Endothelial cell of umbilical vein (primary cell): ENCODE measurements around the gene PRPS1L1. TPM values are rescaled to one million over a fixed set of nuclear protein-coding genes. Genes with fewer than 3 reads are reported as not detected.

Source experiments
- BruUV-seq: library from RNA; stranded (reverse); fragments of 400-500 nt; replicated peaks from 2 replicates; lab custom pipeline; 2021; lab: Mats Ljungman, UMichigan
- CTCF ChIA-PET: fragments of 300-600, 350-600 bp; sonication (Branson Sonifier 250); formaldehyde crosslinking; loops from one replicate; lab custom pipeline; 2021; ENCODE audit warnings: antibody characterized with exemption, inconsistent platforms; lab: Charles Lee
- POLR2A ChIA-PET: fragments of 300-600, 350-600 bp; sonication (Branson Sonifier 250); formaldehyde crosslinking; loops from one replicate; lab custom pipeline; 2021; ENCODE audit warnings: antibody characterized with exemption, inconsistent platforms; lab: Charles Lee
- DNase-seq: peaks from one replicate; pipeline ENCODE4 v3.0.0-alpha.2; 2011; ENCODE audit warnings: low read depth, low spot score
- FAIRE-seq: peaks from 2 replicates; lab custom pipeline; 2011; peaks lifted over from hg19 to GRCh38; lab: Jason Lieb, UNC
- H2AFZ ChIP-seq: 2 replicates; pipeline ENCODE4 v1.6.0; 2012; ENCODE audit warnings: low read depth, low read length, control low read depth, inconsistent platforms
- H3K27ac ChIP-seq: 2 replicates; pipeline ENCODE4 v1.5.1; 2011; ENCODE audit warnings: low read depth, mild to moderate bottlenecking, control low read depth, low read length, moderate library complexity; ENCODE audit not compliant: insufficient read depth
- H3K27me3 ChIP-seq, 2 experiments: 2 replicates each; pipeline versions ENCODE4 v1.6.0 to v1.6.1; 2011; ENCODE audit warnings: low read length in 2 of 2, mixed read lengths in 1 of 2; ENCODE audit not compliant: control insufficient read depth in 2 of 2, insufficient read depth in 2 of 2
- H3K36me3 ChIP-seq, 2 experiments: 2 replicates in 1 of 2; 3 replicates in 1 of 2; pipeline ENCODE4 v1.5.1; 2011; ENCODE audit warnings: low read length in 2 of 2, mild to moderate bottlenecking in 1 of 2, moderate library complexity in 1 of 2; ENCODE audit not compliant: control insufficient read depth in 2 of 2, insufficient read depth in 2 of 2; ENCODE audit errors: extremely low read depth in 1 of 2
- H3K4me1 ChIP-seq: 3 replicates; pipeline ENCODE4 v1.5.1; 2011; ENCODE audit warnings: mild to moderate bottlenecking, low read length; ENCODE audit not compliant: control insufficient read depth, insufficient read depth; ENCODE audit errors: extremely low read depth
- H3K4me2 ChIP-seq: 2 replicates; pipeline ENCODE4 v1.6.1; 2011; ENCODE audit warnings: low read length, control low read depth, mixed read lengths; ENCODE audit not compliant: insufficient read depth
- H3K4me3 ChIP-seq, 3 experiments: fragments of 200-600 bp in 1 of 3; sonication (generic), shearing (Covaris generic) in 1 of 3; replicated peaks in 1 of 3; 2 replicates each; pipeline ENCODE4 v1.5.1; 2011 to 2016; ENCODE audit warnings: control low read depth in 3 of 3, low read length in 3 of 3, mild to moderate bottlenecking in 2 of 3, inconsistent platforms in 1 of 3, low read depth in 1 of 3, moderate library complexity in 1 of 3; ENCODE audit not compliant: insufficient read depth in 1 of 3
- H3K79me2 ChIP-seq: 2 replicates; pipeline ENCODE4 v1.6.0; 2012; ENCODE audit warnings: low read length, inconsistent platforms; ENCODE audit not compliant: control insufficient read depth, insufficient read depth
- H3K9ac ChIP-seq: replicated peaks from 2 replicates; pipeline ENCODE3; 2011; ENCODE audit warnings: low read length, control low read depth; ENCODE audit not compliant: insufficient read depth; ENCODE audit errors: extremely low read depth
- H3K9me1 ChIP-seq: replicated peaks from 3 replicates; pipeline ENCODE4 v1.6.0; 2011; ENCODE audit warnings: mild to moderate bottlenecking, low read length; ENCODE audit not compliant: control insufficient read depth, insufficient read depth; ENCODE audit errors: extremely low read depth
- H3K9me3 ChIP-seq: replicated peaks from 2 replicates; pipeline ENCODE4 v1.5.1; 2012; ENCODE audit warnings: low read length, inconsistent platforms; ENCODE audit not compliant: control insufficient read depth, insufficient read depth
- H4K20me1 ChIP-seq: replicated peaks from 2 replicates; pipeline ENCODE3; 2011; ENCODE audit warnings: mild to moderate bottlenecking, low read length; ENCODE audit not compliant: control insufficient read depth, insufficient read depth; ENCODE audit errors: extremely low read depth
- EZH2 ChIP-seq: IDR thresholded peaks from 2 replicates; pipeline ENCODE4 v1.6.1; 2012; ENCODE audit warnings: borderline replicate concordance, low read depth, mild to moderate bottlenecking, moderate library complexity, low read length, inconsistent platforms; ENCODE audit not compliant: severe bottlenecking
- FOS ChIP-seq: IDR thresholded peaks from 2 replicates; pipeline ENCODE4 v1.6.1; 2011; ENCODE audit warnings: mild to moderate bottlenecking, low read length, moderate library complexity, borderline replicate concordance; ENCODE audit not compliant: insufficient read depth
- GATA2 ChIP-seq: IDR thresholded peaks from 2 replicates; pipeline ENCODE4 v1.7.0; 2011; ENCODE audit warnings: low read depth, mild to moderate bottlenecking, moderate library complexity, mixed read lengths, low read length; ENCODE audit not compliant: insufficient read length, insufficient read depth
- JUN ChIP-seq: IDR thresholded peaks from 2 replicates; pipeline ENCODE4 v1.6.1; 2011; ENCODE audit warnings: borderline replicate concordance, low read depth; ENCODE audit not compliant: insufficient read length, insufficient read depth
- MYC ChIP-seq: IDR thresholded peaks from one replicate; pipeline ENCODE4 v1.6.1; 2011; ENCODE audit warnings: mild to moderate bottlenecking, low read depth, low read length
- POLR2A ChIP-seq: IDR thresholded peaks from 2 replicates; pipeline ENCODE4 v1.6.1; 2012; ENCODE audit warnings: low read depth, mild to moderate bottlenecking, control low read depth, low read length
- POLR2AphosphoS5 ChIP-seq: IDR thresholded peaks from 2 replicates; pipeline ENCODE4 v1.6.1; 2012; ENCODE audit warnings: low read depth, mild to moderate bottlenecking, control low read depth, low read length, moderate library complexity; ENCODE audit not compliant: insufficient read depth
- dilution Hi-C: fragments of 300-500 bp; cut with MboI; formaldehyde crosslinking; loops from one replicate; pipeline ENCODE4 v1.15.0; 2019; ENCODE audit warnings: low sequenced_read_pairs; ENCODE audit not compliant: extremely low pct_ligation_motif_present
- intact Hi-C: fragments of 100-400 bp; cut with micrococcal nuclease; formaldehyde crosslinking; loops from one replicate; pipeline ENCODE4 v1.10.0; 2022
- polyA plus RNA-seq, 4 experiments: library from polyadenylated mRNA; depleted of rRNA in 3 of 4; stranded (reverse) in 3 of 4; unstranded in 1 of 4; fragments of >200 nt; gene quantifications; 2 replicates each; pipeline versions ENCODE4 v1.2.1 to v1.2.3, GENCODE V29; 2011 to 2012; ENCODE audit warnings: missing spikeins in 1 of 4
- total RNA-seq: library from RNA; stranded (reverse); gene quantifications from 2 replicates; pipeline ENCODE4 v1.2.3, GENCODE V29; 2021
- TF ChIP-seq, protein P1 (sequence below): IDR thresholded peaks from 2 replicates; pipeline ENCODE4 v1.6.1; 2011; ENCODE audit not compliant: insufficient read depth, insufficient read length
- TF ChIP-seq, protein P2 (sequence below), 2 donors: IDR thresholded peaks; 1 replicate in 1 of 2; 2 replicates in 1 of 2; pipeline ENCODE4 v1.5.1; 2011; ENCODE audit warnings: low read length in 2 of 2, mild to moderate bottlenecking in 2 of 2, moderate library complexity in 2 of 2, control low read depth in 1 of 2, inconsistent platforms in 1 of 2, low read depth in 1 of 2; ENCODE audit not compliant: insufficient read depth in 1 of 2; ENCODE audit errors: extremely low read depth in 1 of 2

Gene PRPS1L1
- total and polyA plus RNA-seq, 2 donors (not counting 3 experiments of a cell fraction or from before 2014, with no cell fraction given) = not detected

DNA sequence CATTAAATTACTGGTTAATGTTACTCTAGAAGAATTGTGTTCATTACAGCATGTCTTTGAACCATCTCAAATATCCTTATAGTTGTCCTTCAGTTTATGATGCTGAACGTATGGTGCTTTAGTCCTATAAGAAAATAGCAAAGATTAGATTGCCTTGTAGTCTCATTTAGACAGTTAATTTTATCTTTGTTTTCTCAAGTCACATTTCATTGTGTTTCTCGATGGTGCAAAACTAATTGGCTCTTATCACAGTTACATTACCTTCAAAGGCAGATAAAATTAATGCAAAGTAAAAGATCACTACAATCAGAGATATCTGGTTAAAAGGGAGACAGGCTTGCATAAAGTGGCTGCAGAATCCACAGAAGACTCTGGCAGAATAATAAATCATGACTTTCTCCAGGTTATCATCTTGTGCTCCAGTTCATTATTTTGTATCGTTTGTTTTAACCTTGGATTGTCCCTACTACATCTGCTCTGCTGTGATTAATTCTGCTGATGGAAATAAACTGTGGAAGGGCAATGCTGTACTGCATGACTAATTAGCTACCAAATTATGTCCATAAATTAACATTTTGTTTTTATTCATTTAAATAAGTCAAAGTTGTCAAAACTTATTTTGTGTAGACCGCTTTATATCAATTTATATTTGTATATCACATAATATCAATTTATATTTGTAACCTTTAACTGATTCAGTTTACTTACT is 24.2 kb downstream of the PRPS1L1 start:
- DNase-seq = no peak
- POLR2A ChIA-PET = no interaction called here

More for the DNA sequence above, 24.2 kb downstream of the PRPS1L1 start:
- Histone ChIP-seq H3K9ac (no peak overlapping the region), H2AFZ (peak overlapping the region; percentile 33), H3K27me3 (no peaks in the 10 kb centered on the region), H4K20me1 (no peaks in the 10 kb centered on the region), H3K4me1 (no peaks in the 10 kb centered on the region), H3K9me1 (no peaks in the 10 kb centered on the region), H3K79me2 (no peaks in the 10 kb centered on the region), H3K4me3 (no peak overlapping the region), H3K27ac (no peak overlapping the region), H3K4me2 (no peak overlapping the region), H3K36me3 (no peaks in the 10 kb centered on the region), H3K9me3 (no peaks in the 10 kb centered on the region)
- FAIRE-seq = peak; percentile 44
- CTCF ChIA-PET = no interaction called here
- dilution Hi-C loops (no loop called here), intact Hi-C loops (no loop called here)
- TF ChIP-seq MYC (no peak), FOS (no peak), JUN (no peak), POLR2A (no peak), EZH2 (no peak), POLR2AphosphoS5 (no peak), GATA2 (no peak)
- TF ChIP-seq, protein P1, sequence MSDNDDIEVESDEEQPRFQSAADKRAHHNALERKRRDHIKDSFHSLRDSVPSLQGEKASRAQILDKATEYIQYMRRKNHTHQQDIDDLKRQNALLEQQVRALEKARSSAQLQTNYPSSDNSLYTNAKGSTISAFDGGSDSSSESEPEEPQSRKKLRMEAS = no peak
- TF ChIP-seq, protein P2, sequence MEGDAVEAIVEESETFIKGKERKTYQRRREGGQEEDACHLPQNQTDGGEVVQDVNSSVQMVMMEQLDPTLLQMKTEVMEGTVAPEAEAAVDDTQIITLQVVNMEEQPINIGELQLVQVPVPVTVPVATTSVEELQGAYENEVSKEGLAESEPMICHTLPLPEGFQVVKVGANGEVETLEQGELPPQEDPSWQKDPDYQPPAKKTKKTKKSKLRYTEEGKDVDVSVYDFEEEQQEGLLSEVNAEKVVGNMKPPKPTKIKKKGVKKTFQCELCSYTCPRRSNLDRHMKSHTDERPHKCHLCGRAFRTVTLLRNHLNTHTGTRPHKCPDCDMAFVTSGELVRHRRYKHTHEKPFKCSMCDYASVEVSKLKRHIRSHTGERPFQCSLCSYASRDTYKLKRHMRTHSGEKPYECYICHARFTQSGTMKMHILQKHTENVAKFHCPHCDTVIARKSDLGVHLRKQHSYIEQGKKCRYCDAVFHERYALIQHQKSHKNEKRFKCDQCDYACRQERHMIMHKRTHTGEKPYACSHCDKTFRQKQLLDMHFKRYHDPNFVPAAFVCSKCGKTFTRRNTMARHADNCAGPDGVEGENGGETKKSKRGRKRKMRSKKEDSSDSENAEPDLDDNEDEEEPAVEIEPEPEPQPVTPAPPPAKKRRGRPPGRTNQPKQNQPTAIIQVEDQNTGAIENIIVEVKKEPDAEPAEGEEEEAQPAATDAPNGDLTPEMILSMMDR (IDR thresholded peaks at IDR 0.05; ENCODE audit: extremely low read depth in 1 of 2, insufficient read depth in 1 of 2, low read depth in 1 of 2, low read length in 2 of 2) = no peak
- no TSS peak for BruUV-seq
